LNCAP (cell line): Measurements from ENCODE around the gene SMIM5.

Experiments used
- TF ChIP-seq, protein P1 (sequence below): fragments of 450-650 bp; IDR thresholded peaks from 2 replicates; pipeline ENCODE4 v1.5.1; 2017; ENCODE audit warnings: mild to moderate bottlenecking

The SMIM5 gene

DNA sequence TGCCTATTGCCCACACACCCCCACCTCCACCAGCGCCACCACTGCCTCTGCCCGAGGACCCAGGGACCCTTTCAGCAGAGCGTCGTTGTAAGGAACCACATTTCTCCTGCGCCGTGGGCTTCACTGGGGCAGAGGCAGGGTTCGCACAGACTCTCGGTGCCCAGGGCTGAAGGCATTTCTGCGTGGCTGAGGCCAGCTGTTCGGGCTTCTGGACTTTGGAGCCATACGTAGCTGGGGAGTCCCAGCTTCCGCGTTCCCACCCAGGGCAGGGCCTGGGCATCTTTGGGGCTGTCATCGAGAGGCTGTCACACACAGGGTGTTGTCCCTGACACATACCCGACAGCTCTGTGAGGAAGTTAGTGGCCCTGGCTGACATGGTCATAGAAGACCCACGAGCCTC is 16.0 kb upstream of the SMIM5 start:
- TF ChIP-seq, protein P1, sequence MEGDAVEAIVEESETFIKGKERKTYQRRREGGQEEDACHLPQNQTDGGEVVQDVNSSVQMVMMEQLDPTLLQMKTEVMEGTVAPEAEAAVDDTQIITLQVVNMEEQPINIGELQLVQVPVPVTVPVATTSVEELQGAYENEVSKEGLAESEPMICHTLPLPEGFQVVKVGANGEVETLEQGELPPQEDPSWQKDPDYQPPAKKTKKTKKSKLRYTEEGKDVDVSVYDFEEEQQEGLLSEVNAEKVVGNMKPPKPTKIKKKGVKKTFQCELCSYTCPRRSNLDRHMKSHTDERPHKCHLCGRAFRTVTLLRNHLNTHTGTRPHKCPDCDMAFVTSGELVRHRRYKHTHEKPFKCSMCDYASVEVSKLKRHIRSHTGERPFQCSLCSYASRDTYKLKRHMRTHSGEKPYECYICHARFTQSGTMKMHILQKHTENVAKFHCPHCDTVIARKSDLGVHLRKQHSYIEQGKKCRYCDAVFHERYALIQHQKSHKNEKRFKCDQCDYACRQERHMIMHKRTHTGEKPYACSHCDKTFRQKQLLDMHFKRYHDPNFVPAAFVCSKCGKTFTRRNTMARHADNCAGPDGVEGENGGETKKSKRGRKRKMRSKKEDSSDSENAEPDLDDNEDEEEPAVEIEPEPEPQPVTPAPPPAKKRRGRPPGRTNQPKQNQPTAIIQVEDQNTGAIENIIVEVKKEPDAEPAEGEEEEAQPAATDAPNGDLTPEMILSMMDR, result no peak

DNA sequence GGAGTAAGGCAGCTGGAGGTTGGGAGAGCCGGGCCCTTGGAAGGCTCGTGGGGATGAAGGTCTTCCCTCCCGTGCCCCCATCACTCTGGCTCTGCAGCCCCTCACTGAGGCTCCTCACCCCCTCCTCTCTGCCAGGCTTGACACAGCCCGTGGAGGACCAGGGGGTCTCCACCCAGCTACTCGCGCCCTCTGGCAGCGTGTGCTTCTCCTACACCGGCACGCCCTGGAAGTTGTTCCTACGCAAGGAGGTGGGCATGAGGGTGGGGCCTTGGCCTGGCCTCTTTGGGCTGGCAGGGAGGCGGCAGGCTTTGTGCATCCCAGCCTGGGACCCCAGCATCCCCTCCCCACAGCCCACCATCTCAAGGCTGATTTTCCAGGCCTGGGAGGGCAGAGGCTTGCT is 15.6 kb upstream of the SMIM5 start:
- TF ChIP-seq, protein P1, result no peak

DNA sequence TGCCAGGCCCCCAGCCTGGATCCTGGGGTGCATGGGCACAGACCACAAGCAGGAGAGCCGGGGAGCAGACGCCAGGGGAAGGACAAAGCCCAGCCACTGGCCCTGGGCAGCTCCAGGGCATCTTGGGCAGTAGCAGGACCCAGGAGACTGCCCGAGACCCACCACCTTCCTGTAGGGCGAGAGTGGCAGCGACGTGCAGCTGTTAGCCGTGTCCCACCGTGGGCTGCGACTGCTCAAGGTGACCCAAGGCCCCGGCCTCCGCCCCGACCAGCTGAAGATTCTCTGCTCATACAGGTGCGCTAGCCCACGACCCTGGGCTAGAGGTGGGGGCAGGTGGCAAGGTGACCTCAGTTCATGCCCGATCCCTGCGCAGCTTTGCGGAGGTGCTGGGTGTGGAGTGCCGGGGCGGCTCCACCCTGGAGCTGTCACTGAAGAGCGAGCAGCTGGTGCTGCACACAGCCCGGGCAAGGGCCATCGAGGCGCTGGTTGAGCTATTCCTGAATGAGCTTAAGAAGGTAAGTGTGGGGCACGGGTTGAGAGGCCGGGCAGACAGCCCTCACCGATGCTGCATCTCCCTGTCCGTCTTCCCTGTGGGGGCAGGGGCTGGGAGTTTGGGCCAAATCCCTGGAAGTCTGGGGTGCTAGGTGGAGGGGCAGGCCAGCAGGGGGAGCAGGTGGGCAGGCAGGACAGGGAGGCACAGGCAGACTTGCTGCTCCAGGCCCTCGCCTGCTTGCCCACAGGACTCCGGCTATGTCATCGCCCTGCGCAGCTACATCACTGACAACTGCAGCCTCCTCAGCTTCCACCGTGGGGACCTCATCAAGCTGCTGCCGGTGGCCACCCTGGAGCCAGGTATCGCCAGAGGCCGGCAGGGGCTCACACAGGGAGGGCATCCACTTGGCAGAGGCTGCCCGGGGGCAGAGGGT is 13.5 kb upstream of the SMIM5 start:
- TF ChIP-seq, protein P1, result peak; percentile 52; the same call in 1 of the 2 replicates

DNA sequence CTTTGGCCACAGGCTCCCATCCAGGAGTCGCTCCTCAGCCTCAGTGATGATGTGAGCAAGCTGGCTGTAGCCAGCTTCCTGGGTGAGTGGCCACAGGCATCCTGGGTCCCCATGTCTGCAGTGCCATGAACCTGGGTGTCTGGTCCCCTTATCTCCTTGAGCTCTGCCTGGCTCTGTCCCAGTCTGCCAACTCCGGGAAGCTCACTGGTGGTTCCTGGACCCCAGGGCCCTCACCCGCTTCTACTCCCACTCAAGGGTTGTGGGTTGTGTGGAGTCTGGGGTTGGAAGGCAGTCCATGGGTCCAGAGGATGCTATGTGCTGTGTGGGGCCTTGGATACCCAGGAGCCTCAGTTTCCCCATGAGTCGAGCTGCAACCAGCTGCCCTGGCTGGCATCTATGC is 11.7 kb upstream of the SMIM5 start:
- TF ChIP-seq, protein P1, result no peak

DNA sequence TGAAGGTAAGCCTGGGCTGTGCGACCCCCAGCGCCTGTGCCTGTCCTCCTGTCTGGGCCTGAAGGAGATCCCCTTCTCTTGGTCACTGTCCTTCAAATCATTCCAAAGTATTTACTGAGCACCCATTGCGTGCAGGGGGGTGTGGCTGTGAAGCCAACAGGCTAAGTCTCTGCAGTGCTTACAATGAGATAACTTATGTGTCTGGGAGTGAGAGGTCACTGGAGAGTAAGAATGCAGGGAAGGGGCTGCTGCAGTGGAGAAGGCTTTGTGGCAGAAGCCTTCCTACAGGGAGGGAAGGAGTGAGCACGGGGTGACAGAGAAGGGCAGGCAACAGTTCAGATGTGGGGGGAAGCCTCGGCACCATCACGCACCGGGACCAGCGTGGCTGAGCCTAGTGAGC is 11.2 kb upstream of the SMIM5 start:
- TF ChIP-seq, protein P1, result no peak

DNA sequence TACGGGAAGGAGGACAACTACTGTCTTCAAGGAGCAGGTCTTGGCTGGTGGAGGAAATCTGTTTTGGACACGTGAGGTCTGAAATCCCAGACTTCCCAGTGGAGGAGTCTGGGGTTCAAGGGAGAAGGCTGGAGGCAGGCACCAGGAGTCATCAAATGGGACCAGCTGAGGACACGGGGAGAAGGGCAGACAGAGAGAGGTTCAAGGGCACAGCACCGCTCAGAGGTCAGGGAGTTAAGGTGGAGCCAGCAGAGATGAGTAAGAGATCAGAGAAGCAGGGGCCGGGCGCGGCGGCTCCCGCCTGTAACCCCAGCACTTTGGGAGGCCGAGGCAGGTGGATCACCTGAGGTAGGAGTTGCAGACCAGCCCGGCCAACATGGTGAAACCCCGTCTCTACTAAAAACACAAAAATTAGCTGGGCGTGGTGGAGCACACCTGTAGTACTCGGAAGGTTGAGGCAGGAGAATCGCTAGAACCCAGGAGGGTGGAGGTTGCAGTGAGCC is 10.4 kb upstream of the SMIM5 start:
- TF ChIP-seq, protein P1, result no peak

DNA sequence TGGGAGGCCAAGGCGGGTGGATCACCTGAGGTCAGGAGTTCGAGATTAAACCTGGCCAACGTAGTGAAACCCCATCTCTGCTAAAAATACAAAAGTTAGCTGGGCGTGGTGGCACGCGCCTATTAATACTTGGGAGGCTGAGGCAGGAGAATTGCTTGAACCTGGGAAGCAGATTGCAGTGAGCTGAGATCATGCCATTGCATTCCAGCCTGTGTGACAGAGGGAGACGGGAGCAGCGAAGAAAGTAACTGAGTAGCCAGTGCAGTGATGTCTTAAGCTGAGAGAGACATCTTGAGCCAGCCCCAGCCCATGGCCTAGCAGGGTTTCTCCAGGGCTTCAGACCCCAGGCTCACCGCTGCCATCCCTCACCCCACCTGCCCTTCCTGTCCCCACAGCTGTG is 9.8 kb upstream of the SMIM5 start:
- TF ChIP-seq, protein P1, result no peak
